GM10248 (cell line): ENCODE data around the gene DAB1.

Experiments
- CTCF ChIA-PET: fragments of 300-600 bp; sonication (Branson Sonifier 250); formaldehyde crosslinking; extraction: SDS; loops from one replicate; lab custom pipeline; 2021; ENCODE audit warnings: antibody characterized with exemption; lab: Yijun Ruan, JAX
- POLR2A ChIA-PET: fragments of 350-650 bp; sonication (Branson Sonifier 250); formaldehyde crosslinking; extraction: SDS; loops from one replicate; lab custom pipeline; 2020; ENCODE audit warnings: antibody characterized with exemption; lab: Yijun Ruan, JAX
- DNase-seq: peaks from one replicate; pipeline ENCODE4 v3.0.0; 2012; ENCODE audit errors: extremely low spot score
- TF ChIP-seq, protein P1 (sequence below): IDR thresholded peaks from 2 replicates; pipeline ENCODE4 v1.5.1; 2012; ENCODE audit warnings: mild to moderate bottlenecking, low read depth; ENCODE audit errors: extremely low read depth, missing control alignments, control extremely low read depth

Gene DAB1

DNA sequence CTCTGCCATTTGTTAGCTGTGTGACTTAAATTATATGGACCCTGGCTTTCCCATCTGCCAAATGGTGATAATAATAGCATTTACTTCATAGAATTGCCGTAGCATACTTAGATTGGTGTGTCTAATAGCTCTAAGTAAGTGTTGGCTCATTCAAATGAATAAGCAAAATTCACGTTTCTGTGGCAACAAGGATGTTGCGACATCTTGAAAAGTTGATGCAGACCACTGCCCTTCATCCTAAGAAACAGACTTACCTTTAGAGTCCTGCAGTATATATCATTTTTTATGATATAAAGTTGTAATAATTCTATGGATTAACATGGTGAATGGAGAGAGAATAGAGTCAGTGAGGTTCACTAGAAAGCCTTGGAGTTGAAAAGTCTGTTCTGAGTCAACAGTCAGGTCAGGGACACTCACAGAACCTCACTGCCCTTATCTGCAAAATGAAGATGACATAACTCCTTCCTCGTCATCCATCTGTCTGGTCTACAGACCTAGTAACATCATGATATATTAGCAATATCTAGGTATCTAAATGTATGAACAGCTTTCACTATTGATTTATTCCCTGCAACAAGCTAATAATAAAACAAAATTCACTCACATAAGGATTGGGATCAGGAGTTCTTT, 290.8 kb downstream of the DAB1 start:
- TF ChIP-seq, protein P1, sequence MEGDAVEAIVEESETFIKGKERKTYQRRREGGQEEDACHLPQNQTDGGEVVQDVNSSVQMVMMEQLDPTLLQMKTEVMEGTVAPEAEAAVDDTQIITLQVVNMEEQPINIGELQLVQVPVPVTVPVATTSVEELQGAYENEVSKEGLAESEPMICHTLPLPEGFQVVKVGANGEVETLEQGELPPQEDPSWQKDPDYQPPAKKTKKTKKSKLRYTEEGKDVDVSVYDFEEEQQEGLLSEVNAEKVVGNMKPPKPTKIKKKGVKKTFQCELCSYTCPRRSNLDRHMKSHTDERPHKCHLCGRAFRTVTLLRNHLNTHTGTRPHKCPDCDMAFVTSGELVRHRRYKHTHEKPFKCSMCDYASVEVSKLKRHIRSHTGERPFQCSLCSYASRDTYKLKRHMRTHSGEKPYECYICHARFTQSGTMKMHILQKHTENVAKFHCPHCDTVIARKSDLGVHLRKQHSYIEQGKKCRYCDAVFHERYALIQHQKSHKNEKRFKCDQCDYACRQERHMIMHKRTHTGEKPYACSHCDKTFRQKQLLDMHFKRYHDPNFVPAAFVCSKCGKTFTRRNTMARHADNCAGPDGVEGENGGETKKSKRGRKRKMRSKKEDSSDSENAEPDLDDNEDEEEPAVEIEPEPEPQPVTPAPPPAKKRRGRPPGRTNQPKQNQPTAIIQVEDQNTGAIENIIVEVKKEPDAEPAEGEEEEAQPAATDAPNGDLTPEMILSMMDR: no peak
- ChIA-PET POLR2A (no interaction called here), CTCF (no interaction called here)
- DNase-seq: no peak

DNA sequence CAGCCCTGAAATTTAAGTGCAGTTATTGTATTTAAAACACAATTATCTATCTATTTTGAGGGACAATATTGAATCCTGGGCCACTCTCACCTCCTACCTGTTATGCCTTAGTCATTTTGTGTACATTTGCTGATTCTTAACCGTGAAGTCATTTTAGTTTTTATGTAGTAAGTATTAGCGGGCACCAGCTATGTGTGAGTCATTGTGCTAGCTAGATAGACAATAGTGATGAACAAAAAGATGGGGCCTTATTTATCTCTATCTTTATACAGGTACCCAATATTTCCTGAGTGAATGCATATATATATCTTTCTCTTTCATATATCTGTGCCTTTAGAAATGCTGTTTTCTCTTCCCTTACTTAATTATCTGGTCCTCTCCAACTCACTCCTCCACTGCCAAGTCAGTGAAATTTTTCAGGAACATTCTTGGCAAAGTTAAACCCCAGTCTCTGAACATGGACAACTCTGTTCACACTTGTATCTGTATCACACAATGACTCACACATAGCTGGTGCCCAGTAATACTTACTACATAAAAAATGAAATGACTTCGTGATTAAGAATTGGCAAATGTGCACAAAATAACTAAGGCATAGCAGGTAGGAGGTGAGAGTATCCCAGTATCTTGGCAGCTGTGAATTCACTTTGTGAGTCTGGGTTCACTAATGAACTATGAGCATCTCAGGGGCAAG, 292.0 kb downstream of the DAB1 start:
- TF ChIP-seq, protein P1: no peak
- no peak for DNase-seq
- ChIA-PET CTCF (no interaction called here), POLR2A (no interaction called here)

- ChIA-PET CTCF (no interaction called here), POLR2A (no interaction called here)
- DNase-seq: no peak
- TF ChIP-seq, protein P1: no peak
These were observed 292.6 kb downstream of the DAB1 start for GRCh38 chr1:57131257-57131656.

GRCh38 chr1:57129865-57130264, 294.0 kb downstream of the DAB1 start:
- TF ChIP-seq, protein P1: no peak
- ChIA-PET CTCF (no interaction called here), POLR2A (no interaction called here)
- no peak for DNase-seq

GRCh38 chr1:57127976-57128375, 295.9 kb downstream of the DAB1 start:
- TF ChIP-seq, protein P1: no peak
- no peak for DNase-seq
- ChIA-PET POLR2A (no interaction called here), CTCF (no interaction called here)

GRCh38 chr1:57124768-57125446, 299.0 kb downstream of the DAB1 start:
- no peak for DNase-seq
- POLR2A ChIA-PET: no interaction called here
- CTCF ChIA-PET: interaction anchor here (0.7 kb wide), 1 partner anchor 13 kb away, joined by 3 read pairs; no protein-coding TSS in a partner anchor
- TF ChIP-seq, protein P1: no peak
